SK-N-MC (cell line): ENCODE data around the gene BRICD5.

Experiments used
- EZH2 ChIP-seq: fragments of 200-600 bp; sonication (generic); IDR thresholded peaks from one replicate; pipeline ENCODE4 v1.6.1; 2017; ENCODE audit warnings: antibody characterized with exemption
- FOXP2 ChIP-seq: optimal IDR thresholded peaks from 2 replicates; pipeline ENCODE3; 2011; ENCODE audit warnings: mild to moderate bottlenecking, moderate library complexity; ENCODE audit not compliant: insufficient read depth; ENCODE audit errors: extremely low read length, control extremely low read depth
- POLR2AphosphoS5 ChIP-seq: IDR thresholded peaks from 2 replicates; pipeline ENCODE4 v1.6.1; 2012; ENCODE audit warnings: mild to moderate bottlenecking, low read depth, low read length, borderline replicate concordance

DNA sequence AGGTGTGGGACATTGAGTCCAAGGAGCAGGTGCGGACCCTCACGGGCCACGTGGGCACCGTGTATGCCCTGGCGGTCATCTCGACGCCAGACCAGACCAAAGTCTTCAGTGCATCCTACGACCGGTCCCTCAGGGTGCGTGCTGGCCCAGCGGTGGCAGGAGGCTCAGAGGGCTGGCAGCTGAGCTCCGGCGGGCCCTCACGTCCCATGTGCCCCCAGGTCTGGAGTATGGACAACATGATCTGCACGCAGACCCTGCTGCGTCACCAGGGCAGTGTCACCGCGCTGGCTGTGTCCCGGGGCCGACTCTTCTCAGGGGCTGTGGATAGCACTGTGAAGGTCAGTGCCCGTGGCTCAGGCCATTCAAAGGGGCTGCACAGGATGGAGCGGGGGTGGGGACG, 34.6 kb downstream of the BRICD5 start:
- no peak for TF ChIP-seq EZH2
- TF ChIP-seq POLR2AphosphoS5 = no peak
- no peak for TF ChIP-seq FOXP2
